CD4-positive, alpha-beta T cell treated with Interleukin-15 for 1 hour (primary cell): ENCODE results near the gene EPB41L5.
"Not testable (repeated sequence)": the region's sequence is repeated elsewhere in the genome, so short reads cannot be mapped to it uniquely, and the experiment has no call there.

ENCODE experiments used
- DNase-seq: peaks from one replicate; pipeline ENCODE4 v3.0.0-alpha.2; 2020

The EPB41L5 gene

GRCh38 chr2:120105360-120105759 lies 92.5 kb downstream of the EPB41L5 start:
- no peak for DNase-seq

GRCh38 chr2:120108049-120108448 lies 95.2 kb downstream of the EPB41L5 start:
- no peak for DNase-seq

- no peak for DNase-seq
Measured at GRCh38 chr2:120108749-120109148, 95.9 kb downstream of the EPB41L5 start.

GRCh38 chr2:120109186-120110061 lies 96.5 kb downstream of the EPB41L5 start:
- no peak for DNase-seq

DNA sequence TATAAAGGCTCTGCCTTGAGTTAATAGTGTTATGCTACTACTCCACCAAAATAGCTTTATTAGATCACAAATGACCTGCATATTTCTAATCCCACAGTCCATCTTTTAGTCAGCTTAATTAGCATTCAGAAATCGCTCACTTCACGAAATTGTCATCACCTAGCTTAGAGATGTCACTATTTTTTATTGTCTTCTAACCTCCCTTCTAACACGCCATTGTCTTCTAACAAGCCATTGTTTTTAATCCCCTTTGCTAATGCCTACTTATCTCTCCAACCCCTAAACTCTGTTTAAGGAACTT lies 97.1 kb downstream of the EPB41L5 start:
- no peak for DNase-seq

- no peak for DNase-seq
Measured at GRCh38 chr2:120110507-120110906, 97.6 kb downstream of the EPB41L5 start.

GRCh38 chr2:120111193-120111592 lies 98.3 kb downstream of the EPB41L5 start:
- DNase-seq = no peak

GRCh38 chr2:120118018-120118417 lies 105.1 kb downstream of the EPB41L5 start:
- no peak for DNase-seq

DNA sequence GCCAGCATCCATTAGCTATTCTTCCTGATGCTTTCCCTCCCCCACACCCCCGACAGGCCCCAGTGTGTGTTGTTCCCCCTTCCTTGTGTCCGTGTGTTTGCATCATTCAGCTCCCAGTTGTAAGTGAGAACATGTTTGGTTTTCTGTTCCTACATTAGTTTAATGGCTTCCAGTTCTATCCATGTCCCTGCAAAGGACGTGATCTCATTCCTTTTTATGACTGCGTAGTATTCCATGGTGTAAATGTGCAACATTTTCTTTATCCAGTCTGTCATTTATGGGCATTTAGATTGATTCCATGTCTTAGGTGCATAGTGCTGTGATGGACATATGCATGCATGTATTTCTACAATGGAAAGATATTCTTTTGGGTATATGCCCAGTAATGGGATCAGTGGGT lies 105.6 kb downstream of the EPB41L5 start:
- no peak for DNase-seq

GRCh38 chr2:120121337-120121736 lies 108.5 kb downstream of the EPB41L5 start:
- DNase-seq = not testable (repeated sequence)

- no peak for DNase-seq
Measured at GRCh38 chr2:120123090-120123489, 110.2 kb downstream of the EPB41L5 start.

- no peak for DNase-seq
Measured at GRCh38 chr2:120125195-120125594, 112.3 kb downstream of the EPB41L5 start.

GRCh38 chr2:120128216-120128615 lies 115.3 kb downstream of the EPB41L5 start:
- no peak for DNase-seq

- DNase-seq = no peak
Measured at GRCh38 chr2:120132190-120132589, 119.3 kb downstream of the EPB41L5 start.

- no peak for DNase-seq
Measured at GRCh38 chr2:120132691-120133090, 119.8 kb downstream of the EPB41L5 start.

DNA sequence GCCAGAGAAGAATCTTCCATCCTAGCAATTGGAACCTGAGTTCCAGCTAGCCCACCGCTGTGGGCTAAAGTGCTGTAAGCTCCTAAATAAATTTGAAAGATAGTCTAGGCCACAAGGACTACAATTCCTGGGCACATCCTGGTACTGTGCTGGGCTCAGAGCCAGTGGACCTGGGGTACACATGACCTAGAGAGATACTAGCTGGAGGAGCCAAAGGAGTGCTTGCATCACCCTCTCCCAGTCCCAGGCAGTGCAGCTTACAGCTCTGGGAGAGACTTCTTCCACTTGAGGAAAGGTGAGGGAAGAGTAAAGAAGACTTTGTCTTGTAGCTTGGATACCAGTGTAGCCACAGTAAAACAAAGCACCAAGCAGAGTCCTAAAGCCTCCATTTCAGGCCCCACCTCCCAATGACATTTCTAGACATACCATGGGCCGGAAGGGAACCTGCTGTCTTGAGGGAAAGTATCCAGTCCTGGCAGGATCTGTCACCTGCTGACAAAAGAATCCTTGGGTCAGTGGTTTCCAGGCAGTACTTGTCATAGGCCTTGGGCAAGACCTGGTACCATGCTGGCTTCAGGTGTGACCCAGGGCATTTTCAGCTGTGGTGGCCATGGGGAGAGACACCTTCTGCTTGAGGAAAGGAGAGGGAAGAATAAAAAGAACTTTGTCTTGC lies 120.8 kb downstream of the EPB41L5 start:
- DNase-seq = no peak

DNA sequence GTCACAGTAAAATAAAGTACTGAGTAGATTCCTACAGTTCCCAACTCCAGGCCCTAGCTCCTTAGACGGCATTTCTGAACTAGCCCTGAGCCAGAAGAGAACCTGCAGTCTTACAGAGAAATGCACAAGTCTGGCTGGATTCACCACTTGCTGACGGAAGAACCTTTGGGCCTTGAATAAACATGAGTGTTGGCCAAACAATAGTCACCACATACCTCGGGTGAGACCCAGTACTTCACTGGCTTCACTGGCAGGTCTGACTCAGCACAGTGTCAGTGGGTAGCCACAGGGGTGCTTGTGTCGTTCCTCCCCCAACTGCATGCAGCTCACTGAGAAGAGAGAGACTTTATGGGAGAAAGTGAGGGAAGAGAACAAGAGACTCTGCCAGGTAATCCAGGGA lies 121.4 kb downstream of the EPB41L5 start:
- no peak for DNase-seq

GRCh38 chr2:120135013-120135412 lies 122.1 kb downstream of the EPB41L5 start:
- DNase-seq = not testable (repeated sequence)

DNA sequence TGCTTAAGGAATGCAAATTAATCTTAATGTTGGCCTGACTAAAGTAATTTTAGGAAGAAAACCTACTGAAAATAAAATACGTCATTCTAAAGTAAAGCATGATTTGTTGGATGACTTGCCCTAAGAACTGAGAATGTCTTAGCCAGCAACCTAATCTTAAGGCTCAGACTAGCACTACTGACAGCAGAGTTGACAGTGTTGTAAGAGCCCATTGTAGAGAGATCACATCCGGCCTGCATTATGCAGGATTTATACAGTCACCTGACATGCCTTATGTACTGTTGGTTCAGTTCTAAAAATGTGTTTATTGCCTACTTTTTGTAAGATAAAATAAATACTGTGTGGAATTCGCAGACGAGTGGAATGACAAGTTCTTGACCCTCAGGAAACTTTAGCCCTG lies 128.0 kb downstream of the EPB41L5 start:
- no peak for DNase-seq

DNA sequence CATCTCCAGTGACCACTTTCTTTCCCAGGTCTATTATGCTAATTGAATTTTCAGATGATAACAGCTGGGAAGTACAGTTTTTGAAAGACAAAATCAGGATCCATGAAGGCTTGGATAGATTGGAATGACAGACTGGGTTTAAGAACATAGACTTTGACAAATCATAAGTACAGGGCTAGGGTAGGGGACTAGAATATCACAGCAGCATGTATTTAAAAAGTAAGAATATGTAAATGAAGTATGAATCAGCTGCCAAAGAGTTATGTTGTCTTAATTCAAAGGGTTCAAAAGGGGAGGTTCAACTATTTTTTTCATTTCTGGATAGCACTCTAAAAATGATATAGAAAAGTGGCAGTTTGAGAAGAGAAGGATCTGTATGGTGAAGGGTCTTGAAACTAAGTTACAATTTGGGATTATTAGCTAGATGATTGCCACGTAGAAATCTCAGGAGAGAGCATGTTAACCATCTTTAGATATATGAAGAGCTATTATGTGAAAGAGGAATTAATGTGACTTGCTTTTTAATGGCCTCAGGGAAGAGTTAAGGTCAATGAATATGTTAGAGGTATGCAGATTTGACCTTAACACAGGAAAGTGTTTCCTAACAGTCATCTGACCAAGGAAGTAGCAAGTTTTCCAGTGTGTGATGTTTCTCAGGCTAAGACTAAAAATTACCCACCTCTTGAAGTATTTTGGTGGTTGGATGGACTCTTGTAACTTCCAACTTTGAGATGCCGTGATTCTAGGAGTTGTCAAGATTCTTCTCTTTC lies 128.6 kb downstream of the EPB41L5 start:
- no peak for DNase-seq

GRCh38 chr2:120142528-120143219 lies 129.8 kb downstream of the EPB41L5 start:
- no peak for DNase-seq

DNA sequence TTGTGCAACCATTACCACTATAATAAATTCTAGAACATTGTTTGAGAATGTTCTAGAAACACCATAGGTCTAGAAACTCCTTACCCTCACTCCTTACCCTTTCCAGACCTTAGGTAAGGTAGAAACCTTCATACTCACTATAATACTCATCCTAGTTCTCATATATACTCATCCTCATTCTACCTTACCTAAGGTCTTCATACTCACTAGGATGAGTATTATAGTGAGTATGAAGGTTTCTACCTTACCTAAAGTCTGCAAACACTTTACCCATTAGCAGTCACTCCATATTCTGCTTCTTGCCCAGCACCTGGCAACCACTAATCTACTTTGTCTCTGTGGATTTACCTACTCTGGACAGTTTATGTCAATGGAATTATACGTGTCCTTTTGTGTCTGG lies 135.4 kb downstream of the EPB41L5 start:
- no peak for DNase-seq

DNA sequence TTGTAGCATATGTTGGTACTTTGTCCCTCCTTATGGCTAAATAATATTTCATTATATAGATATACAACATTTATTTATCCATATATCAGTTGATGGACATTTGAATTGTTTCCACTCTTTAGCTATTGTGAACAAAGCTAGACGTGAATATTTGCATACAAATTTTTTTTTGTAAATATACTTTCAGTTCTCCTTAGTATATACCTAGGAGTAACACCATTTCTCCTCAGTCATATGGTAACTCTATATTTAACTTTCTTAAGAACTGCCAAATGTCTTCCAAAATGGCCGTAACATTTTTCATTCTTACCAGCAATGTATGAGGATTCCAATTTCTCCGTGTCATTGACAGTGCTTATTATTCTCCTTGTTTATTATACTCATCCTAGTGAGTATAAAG lies 135.8 kb downstream of the EPB41L5 start:
- no peak for DNase-seq
